ENCODE measurements around the gene OR8J1.

Gene OR8J1

GRCh38 chr11:56333156-56333555 lies 20.9 kb upstream of the OR8J1 start:
- H3K23ac ChIP-seq (ENCODE audit: low read depth, low read length, poor library complexity), result no peak overlapping the region
- H2BK15ac ChIP-seq (ENCODE audit: low read length), result no peak overlapping the region
- no peak overlapping the region for H3K9ac ChIP-seq (ENCODE audit: low read depth, low read length, poor library complexity)
- no peak overlapping the region for H3K4me2 ChIP-seq (ENCODE audit: insufficient read depth, low read length, poor library complexity, severe bottlenecking)
- no peak overlapping the region for H3K14ac ChIP-seq (ENCODE audit: low read length)
- H3K36me3 ChIP-seq (replicated peaks in 1 of 2; ENCODE audit: control insufficient read depth in 2 of 2, insufficient read depth in 2 of 2, low read length in 2 of 2), result no peaks in the 10 kb centered on the region
- H2AK5ac ChIP-seq (ENCODE audit: low read depth, low read length), result no peak overlapping the region
- H3K27ac ChIP-seq (replicated peaks; ENCODE audit: low read length), result no peak overlapping the region
- no peak overlapping the region for H2BK12ac ChIP-seq (ENCODE audit: low read length)
- DNase-seq (ENCODE audit: low spot score), result no peak
- no peak overlapping the region for H2BK5ac ChIP-seq (ENCODE audit: low read length)
- no peak overlapping the region for H4K8ac ChIP-seq (ENCODE audit: low read depth, low read length)
- no peak overlapping the region for H3K4ac ChIP-seq (ENCODE audit: low read length)
- no peak overlapping the region for H2BK120ac ChIP-seq (ENCODE audit: low read depth, low read length)
- H4K91ac ChIP-seq (ENCODE audit: low read depth, low read length, poor library complexity), result no peak overlapping the region
- no peaks in the 10 kb centered on the region for H3K79me1 ChIP-seq (ENCODE audit: low read depth, low read length)
- no peak overlapping the region for H3K4me3 ChIP-seq (ENCODE audit: low read length in 2 of 2)
- H3K9me3 ChIP-seq (replicated peaks in 1 of 2; ENCODE audit: control insufficient read depth in 2 of 2, insufficient read depth in 1 of 2, low read depth in 1 of 2, low read length in 2 of 2), result no peaks in the 10 kb centered on the region
- WGBS, 2 donors (ENCODE audit: extremely low coverage in 2 of 2, insufficient read length in 2 of 2, insufficient replicate concordance in 1 of 2), result no CpG with 5 or more reads among the region's 3 CpGs
- no peaks in the 10 kb centered on the region for H3K27me3 ChIP-seq (ENCODE audit: control insufficient read depth in 3 of 3, insufficient read depth in 3 of 3, low read depth in 1 of 3, low read length in 3 of 3)
- no peak overlapping the region for H3K18ac ChIP-seq (ENCODE audit: low read length)
- no peak overlapping the region for H2AFZ ChIP-seq (ENCODE audit: low read length)
- no peaks in the 10 kb centered on the region for H3K4me1 ChIP-seq (ENCODE audit: control insufficient read depth in 2 of 2, insufficient read depth in 1 of 2, low read depth in 1 of 2, low read length in 2 of 2)

DNA sequence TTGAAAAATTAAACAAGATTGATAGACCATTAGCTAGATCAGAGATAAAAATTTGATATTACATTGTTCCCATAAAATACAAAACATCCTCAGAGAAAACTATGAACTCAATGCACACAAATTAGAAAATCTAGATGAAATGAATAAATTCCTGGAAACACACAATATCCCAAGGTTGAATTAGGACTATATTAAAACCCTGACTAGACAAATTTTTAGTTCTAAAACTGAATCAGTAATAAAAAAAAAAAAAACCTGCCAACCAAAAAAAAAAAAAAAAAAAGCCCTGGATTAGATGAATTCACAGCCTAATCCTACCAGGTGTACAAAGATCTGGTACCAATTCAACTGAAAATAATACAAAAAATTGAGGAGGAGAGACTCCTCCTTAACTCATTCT lies 13.8 kb upstream of the OR8J1 start:
- H3K4ac ChIP-seq (ENCODE audit: low read length), result no peak overlapping the region
- no peak overlapping the region for H3K18ac ChIP-seq (ENCODE audit: low read length)
- H4K8ac ChIP-seq (ENCODE audit: low read depth, low read length), result no peak overlapping the region
- H3K36me3 ChIP-seq (replicated peaks in 1 of 2; ENCODE audit: control insufficient read depth in 2 of 2, insufficient read depth in 2 of 2, low read length in 2 of 2), result no peaks in the 10 kb centered on the region
- H3K23ac ChIP-seq (ENCODE audit: low read depth, low read length, poor library complexity), result no peak overlapping the region
- no peak for DNase-seq (ENCODE audit: low spot score)
- no peaks in the 10 kb centered on the region for H3K9me3 ChIP-seq (replicated peaks in 1 of 2; ENCODE audit: control insufficient read depth in 2 of 2, insufficient read depth in 1 of 2, low read depth in 1 of 2, low read length in 2 of 2)
- H3K27me3 ChIP-seq (ENCODE audit: control insufficient read depth in 3 of 3, insufficient read depth in 3 of 3, low read depth in 1 of 3, low read length in 3 of 3), result no peaks in the 10 kb centered on the region
- no peaks in the 10 kb centered on the region for H3K79me1 ChIP-seq (ENCODE audit: low read depth, low read length)
- H4K91ac ChIP-seq (ENCODE audit: low read depth, low read length, poor library complexity), result no peak overlapping the region
- H3K4me1 ChIP-seq (ENCODE audit: control insufficient read depth in 2 of 2, insufficient read depth in 1 of 2, low read depth in 1 of 2, low read length in 2 of 2), result no peaks in the 10 kb centered on the region
- no peak overlapping the region for H2AFZ ChIP-seq (ENCODE audit: low read length)
- no peak overlapping the region for H2BK12ac ChIP-seq (ENCODE audit: low read length)
- no peak overlapping the region for H2BK5ac ChIP-seq (ENCODE audit: low read length)
- no peak overlapping the region for H3K4me2 ChIP-seq (ENCODE audit: insufficient read depth, low read length, poor library complexity, severe bottlenecking)
- no peak overlapping the region for H2BK120ac ChIP-seq (ENCODE audit: low read depth, low read length)
- H3K27ac ChIP-seq (replicated peaks; ENCODE audit: low read length), result no peak overlapping the region
- no peak overlapping the region for H2AK5ac ChIP-seq (ENCODE audit: low read depth, low read length)
- H2BK15ac ChIP-seq (ENCODE audit: low read length), result no peak overlapping the region
- no peak overlapping the region for H3K9ac ChIP-seq (ENCODE audit: low read depth, low read length, poor library complexity)
- no peak overlapping the region for H3K4me3 ChIP-seq (ENCODE audit: low read length in 2 of 2)
- H3K14ac ChIP-seq (ENCODE audit: low read length), result no peak overlapping the region

GRCh38 chr11:56345739-56346138 lies 8.4 kb upstream of the OR8J1 start, which contains the start of gene OR8K1:
OR8K1 (plus strand) TSS chr11:56346039; CDS start chr11:56346039, 0 bp downstream.
- no peak within 1 kb of the TSS for H3K4ac ChIP-seq (ENCODE audit: low read length)
- no peaks in the 10 kb centered on the region for H3K36me3 ChIP-seq (replicated peaks in 1 of 2; ENCODE audit: control insufficient read depth in 2 of 2, insufficient read depth in 2 of 2, low read length in 2 of 2)
- no peak for DNase-seq (ENCODE audit: low spot score)
- H3K18ac ChIP-seq (ENCODE audit: low read length), result no peak within 1 kb of the TSS
- H2BK15ac ChIP-seq (ENCODE audit: low read length), result no peak within 1 kb of the TSS
- H3K14ac ChIP-seq (ENCODE audit: low read length), result no peak within 1 kb of the TSS
- H2BK5ac ChIP-seq (ENCODE audit: low read length), result no peak within 1 kb of the TSS
- no peak within 1 kb of the TSS for H3K4me3 ChIP-seq (ENCODE audit: low read length in 2 of 2)
- no peaks in the 10 kb centered on the region for H3K4me1 ChIP-seq (ENCODE audit: control insufficient read depth in 2 of 2, insufficient read depth in 1 of 2, low read depth in 1 of 2, low read length in 2 of 2)
- H3K9me3 ChIP-seq (replicated peaks in 1 of 2; ENCODE audit: control insufficient read depth in 2 of 2, insufficient read depth in 1 of 2, low read depth in 1 of 2, low read length in 2 of 2), result no peaks in the 10 kb centered on the region
- H2AK5ac ChIP-seq (ENCODE audit: low read depth, low read length), result no peak within 1 kb of the TSS
- WGBS, 2 donors (ENCODE audit: extremely low coverage in 2 of 2, insufficient read length in 2 of 2, insufficient replicate concordance in 1 of 2), result no CpG with 5 or more reads among the region's 1 CpG
- no peak within 1 kb of the TSS for H2BK120ac ChIP-seq (ENCODE audit: low read depth, low read length)
- no peaks in the 10 kb centered on the region for H3K79me1 ChIP-seq (ENCODE audit: low read depth, low read length)
- no peak within 1 kb of the TSS for H2AFZ ChIP-seq (ENCODE audit: low read length)
- no peaks in the 10 kb centered on the region for H3K27me3 ChIP-seq (ENCODE audit: control insufficient read depth in 3 of 3, insufficient read depth in 3 of 3, low read depth in 1 of 3, low read length in 3 of 3)
- no peak within 1 kb of the TSS for H3K4me2 ChIP-seq (ENCODE audit: insufficient read depth, low read length, poor library complexity, severe bottlenecking)
- no peak within 1 kb of the TSS for H4K8ac ChIP-seq (ENCODE audit: low read depth, low read length)
- no peak within 1 kb of the TSS for H3K9ac ChIP-seq (ENCODE audit: low read depth, low read length, poor library complexity)
- no peak within 1 kb of the TSS for H3K23ac ChIP-seq (ENCODE audit: low read depth, low read length, poor library complexity)
- no peak within 1 kb of the TSS for H2BK12ac ChIP-seq (ENCODE audit: low read length)
- no peak within 1 kb of the TSS for H4K91ac ChIP-seq (ENCODE audit: low read depth, low read length, poor library complexity)
- H3K27ac ChIP-seq (replicated peaks; ENCODE audit: low read length), result no peak within 1 kb of the TSS

DNA sequence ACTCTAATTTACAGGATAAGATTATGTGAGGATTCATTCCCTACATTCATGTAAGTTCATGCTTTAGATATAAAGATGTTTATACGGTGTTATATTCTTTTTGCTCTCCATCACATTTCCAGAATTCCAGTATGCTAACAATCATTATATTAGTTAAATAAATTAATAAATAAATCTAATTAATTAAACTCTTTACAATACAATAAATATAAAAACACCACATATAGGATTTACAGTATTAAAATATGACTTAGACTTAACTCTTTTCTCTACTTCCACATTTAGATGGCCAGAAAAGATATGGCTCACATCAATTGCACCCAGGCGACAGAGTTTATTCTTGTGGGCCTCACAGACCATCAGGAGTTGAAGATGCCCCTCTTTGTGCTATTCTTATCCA lies 21.2 kb downstream of the OR8J1 start, which contains the start of gene OR8U1:
Gene OR8U1, plus strand, starts transcription at position 301 of the 400 bp plus-strand sequence. Its CDS starts 0 bp downstream, at position 301.
- Histone ChIP-seq H3K9ac (ENCODE audit: low read depth, low read length, poor library complexity) (no peak within 1 kb of the TSS), H3K14ac (ENCODE audit: low read length) (no peak within 1 kb of the TSS), H2AK5ac (ENCODE audit: low read depth, low read length) (no peak within 1 kb of the TSS), H4K91ac (ENCODE audit: low read depth, low read length, poor library complexity) (no peak within 1 kb of the TSS), H3K36me3 (replicated peaks in 1 of 2; ENCODE audit: control insufficient read depth in 2 of 2, insufficient read depth in 2 of 2, low read length in 2 of 2) (no peaks in the 10 kb centered on the region), H3K4me2 (ENCODE audit: insufficient read depth, low read length, poor library complexity, severe bottlenecking) (no peak within 1 kb of the TSS), H2BK5ac (ENCODE audit: low read length) (no peak within 1 kb of the TSS), H2BK15ac (ENCODE audit: low read length) (no peak within 1 kb of the TSS), H2AFZ (ENCODE audit: low read length) (no peak within 1 kb of the TSS), H3K4ac (ENCODE audit: low read length) (no peak within 1 kb of the TSS), H3K27ac (replicated peaks; ENCODE audit: low read length) (no peak within 1 kb of the TSS), H2BK12ac (ENCODE audit: low read length) (no peak within 1 kb of the TSS), H3K4me3 (ENCODE audit: low read length in 2 of 2) (no peak within 1 kb of the TSS), H3K18ac (ENCODE audit: low read length) (no peak within 1 kb of the TSS), H4K8ac (ENCODE audit: low read depth, low read length) (no peak within 1 kb of the TSS), H2BK120ac (ENCODE audit: low read depth, low read length) (no peak within 1 kb of the TSS), H3K23ac (ENCODE audit: low read depth, low read length, poor library complexity) (no peak within 1 kb of the TSS), H3K4me1 (ENCODE audit: control insufficient read depth in 2 of 2, insufficient read depth in 1 of 2, low read depth in 1 of 2, low read length in 2 of 2) (no peaks in the 10 kb centered on the region), H3K27me3 (ENCODE audit: control insufficient read depth in 3 of 3, insufficient read depth in 3 of 3, low read depth in 1 of 3, low read length in 3 of 3) (no peaks in the 10 kb centered on the region), H3K79me1 (ENCODE audit: low read depth, low read length) (no peaks in the 10 kb centered on the region), H3K9me3 (replicated peaks in 1 of 2; ENCODE audit: control insufficient read depth in 2 of 2, insufficient read depth in 1 of 2, low read depth in 1 of 2, low read length in 2 of 2) (no peaks in the 10 kb centered on the region)
- DNase-seq (ENCODE audit: low spot score), result no peak
- WGBS, 2 donors (ENCODE audit: extremely low coverage in 2 of 2, insufficient read length in 2 of 2, insufficient replicate concordance in 1 of 2), result no CpG with 5 or more reads among the region's 2 CpGs

Data from neuronal stem cell (in vitro differentiated cells).